GM13977 (cell line): ENCODE data around the gene TXK.
A peak's percentile ranks its signal among the peaks of the same experiment; 100 is the strongest.

Source experiments
- DNase-seq: peaks from one replicate; pipeline ENCODE4 v3.0.0; 2012; ENCODE audit warnings: low spot score
- in situ Hi-C: fragments of 300-500 bp; cut with MboI; formaldehyde crosslinking; loops from one replicate; pipeline ENCODE4 v1.12.0; 2022; ENCODE audit warnings: low sequenced_read_pairs, low pct_unique_long_range_greater_than_20kb, mixed read lengths, inconsistent platforms; ENCODE audit not compliant: unreplicated experiment
- TF ChIP-seq, protein P1 (sequence below): IDR thresholded peaks from 2 replicates; pipeline ENCODE4 v1.5.1; 2012; ENCODE audit warnings: mild to moderate bottlenecking, control low read depth; ENCODE audit not compliant: insufficient read depth; ENCODE audit errors: extremely low read depth, missing control alignments

Gene TXK

DNA sequence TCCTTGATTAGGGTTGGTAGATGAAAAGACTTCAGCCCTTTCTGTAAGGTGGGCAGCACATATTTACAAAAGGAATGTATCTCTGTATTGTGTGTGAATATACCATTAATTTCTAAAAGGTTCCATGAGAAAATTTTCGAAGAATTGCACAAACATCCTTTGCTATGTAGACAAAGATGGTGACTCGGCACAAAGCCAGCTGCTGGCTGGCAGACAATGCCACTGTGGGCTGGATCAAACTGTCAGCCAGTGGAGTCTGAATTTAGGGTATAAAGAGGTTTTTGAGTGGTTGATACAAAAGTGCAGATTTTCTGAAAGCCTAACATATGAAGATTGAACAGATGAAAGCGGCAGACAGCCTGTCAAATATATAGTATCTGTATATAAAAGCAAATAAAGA is 5.6 kb upstream of the TXK start:
- no peak for DNase-seq
- TF ChIP-seq, protein P1, sequence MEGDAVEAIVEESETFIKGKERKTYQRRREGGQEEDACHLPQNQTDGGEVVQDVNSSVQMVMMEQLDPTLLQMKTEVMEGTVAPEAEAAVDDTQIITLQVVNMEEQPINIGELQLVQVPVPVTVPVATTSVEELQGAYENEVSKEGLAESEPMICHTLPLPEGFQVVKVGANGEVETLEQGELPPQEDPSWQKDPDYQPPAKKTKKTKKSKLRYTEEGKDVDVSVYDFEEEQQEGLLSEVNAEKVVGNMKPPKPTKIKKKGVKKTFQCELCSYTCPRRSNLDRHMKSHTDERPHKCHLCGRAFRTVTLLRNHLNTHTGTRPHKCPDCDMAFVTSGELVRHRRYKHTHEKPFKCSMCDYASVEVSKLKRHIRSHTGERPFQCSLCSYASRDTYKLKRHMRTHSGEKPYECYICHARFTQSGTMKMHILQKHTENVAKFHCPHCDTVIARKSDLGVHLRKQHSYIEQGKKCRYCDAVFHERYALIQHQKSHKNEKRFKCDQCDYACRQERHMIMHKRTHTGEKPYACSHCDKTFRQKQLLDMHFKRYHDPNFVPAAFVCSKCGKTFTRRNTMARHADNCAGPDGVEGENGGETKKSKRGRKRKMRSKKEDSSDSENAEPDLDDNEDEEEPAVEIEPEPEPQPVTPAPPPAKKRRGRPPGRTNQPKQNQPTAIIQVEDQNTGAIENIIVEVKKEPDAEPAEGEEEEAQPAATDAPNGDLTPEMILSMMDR: no peak
- in situ Hi-C loops: loop anchor here (10.0 to 25.0 kb wide), 2 partner anchors 135 to 398 kb away; no protein-coding TSS in a partner anchor

DNA sequence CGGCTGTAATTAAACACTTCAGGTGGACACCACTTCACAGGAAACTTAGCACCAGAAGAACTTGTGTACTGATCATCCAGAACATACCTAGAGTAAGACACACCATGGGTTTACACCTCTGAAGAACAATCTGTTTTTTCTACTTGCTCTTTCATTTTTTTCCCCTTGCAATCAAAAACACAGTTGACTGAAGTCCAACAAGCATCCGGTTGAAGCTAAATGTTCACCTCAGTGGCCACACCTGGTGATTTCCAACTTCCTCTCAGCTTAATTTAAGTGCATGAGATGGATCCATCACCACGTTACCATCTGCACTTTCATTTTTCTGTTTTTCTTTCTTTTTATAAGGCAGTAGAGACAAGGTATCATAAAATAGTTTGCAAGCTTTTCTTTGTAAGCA is 4.9 kb upstream of the TXK start:
- in situ Hi-C loops: loop anchor here (25.0 kb wide), 1 partner anchor 398 kb away; no protein-coding TSS in a partner anchor
- TF ChIP-seq, protein P1: no peak
- DNase-seq: peak; percentile 27

DNA sequence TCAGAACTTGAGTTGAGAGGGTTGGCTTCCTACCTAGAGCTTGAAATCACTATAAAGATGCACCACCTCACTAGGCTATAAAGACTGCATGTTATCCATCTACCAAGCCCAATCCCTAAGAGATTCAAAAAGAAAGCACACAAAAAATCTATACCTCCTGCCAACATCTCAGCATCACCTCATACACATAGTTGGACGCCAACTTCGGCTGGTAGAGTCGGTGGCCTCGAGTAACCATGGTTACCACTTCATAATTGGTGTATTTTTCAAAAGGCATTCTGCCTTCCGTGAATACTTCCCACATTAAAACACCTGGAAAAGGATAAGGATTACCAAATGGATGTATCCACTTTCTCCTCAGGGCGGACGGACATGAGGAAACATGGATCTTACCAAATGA is 4.5 kb upstream of the TXK start:
- DNase-seq: no peak
- TF ChIP-seq, protein P1: no peak
- in situ Hi-C loops: loop anchor here (25.0 kb wide), 1 partner anchor 399 kb away; no protein-coding TSS in a partner anchor

DNA sequence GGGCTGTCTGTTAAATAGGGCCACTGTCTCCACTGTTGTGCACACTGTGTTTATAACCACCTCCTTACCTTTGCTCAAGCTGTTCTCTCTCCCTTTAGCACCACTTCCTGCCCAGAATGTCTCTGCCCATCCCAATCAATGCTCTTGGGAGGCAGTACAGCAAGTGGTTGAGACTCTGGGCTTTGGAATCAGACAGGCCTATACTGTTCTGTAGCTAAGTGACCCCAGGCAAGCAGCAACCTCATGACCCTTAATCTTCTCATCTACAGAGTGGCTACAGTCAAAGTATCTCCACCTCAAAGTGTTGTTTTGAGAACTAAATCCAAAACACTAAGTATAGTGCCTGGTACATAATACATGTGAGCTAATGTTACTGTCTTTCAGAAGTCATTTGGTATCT is 3.8 kb upstream of the TXK start:
- TF ChIP-seq, protein P1: no peak
- DNase-seq: no peak
- in situ Hi-C loops: loop anchor here (25.0 kb wide), 1 partner anchor 399 kb away; no protein-coding TSS in a partner anchor

DNA sequence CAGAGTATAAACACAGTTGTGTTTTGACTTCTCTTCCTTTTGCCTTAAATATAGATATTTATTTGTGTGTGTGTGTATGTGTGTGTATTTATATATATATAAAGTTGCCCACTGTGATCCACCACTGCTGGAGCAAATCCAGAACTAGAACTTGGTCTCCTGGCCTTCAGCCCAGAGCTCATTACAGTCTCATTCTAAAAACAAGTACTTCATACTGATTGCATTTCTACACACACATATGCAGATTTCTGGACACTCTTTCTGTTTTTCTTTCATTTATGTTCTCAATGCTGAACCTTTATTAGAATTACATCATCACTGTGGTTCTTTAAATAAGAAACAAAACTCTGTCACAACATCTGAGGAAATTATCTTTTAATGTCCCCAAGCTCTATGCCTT is 381 bp downstream of the TXK start:
- TF ChIP-seq, protein P1: no peak
- DNase-seq: no peak
- in situ Hi-C loops: loop anchor here (25.0 kb wide), 1 partner anchor 404 kb away; no protein-coding TSS in a partner anchor

DNA sequence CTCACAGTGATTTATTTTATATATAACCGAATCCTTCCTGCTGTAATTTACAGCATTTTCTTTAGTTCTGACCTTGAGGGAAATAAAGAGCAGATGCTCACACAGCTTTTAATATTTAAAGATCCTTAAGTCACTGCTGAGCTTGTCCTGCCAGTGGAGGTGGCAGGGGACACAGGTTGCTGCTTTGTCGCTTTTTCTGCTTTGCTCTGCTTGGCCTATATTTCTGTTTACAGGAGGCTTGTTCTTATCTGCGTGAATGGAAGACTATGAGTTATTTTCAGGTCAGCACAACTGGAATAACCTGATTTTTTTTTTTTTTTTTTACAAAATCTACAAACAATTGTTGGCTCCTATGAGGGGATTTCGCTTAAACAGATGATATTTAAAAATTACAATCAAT is 2.3 kb downstream of the TXK start:
- TF ChIP-seq, protein P1: no peak
- in situ Hi-C loops: loop anchor here (25.0 kb wide), 1 partner anchor 406 kb away; no protein-coding TSS in a partner anchor
- DNase-seq: no peak
